Right ventricle myocardium inferior (tissue), 1 donor: ENCODE results near the gene TDRD12. TPM values are rescaled to one million over a fixed set of nuclear protein-coding genes. Genes with fewer than 3 reads are reported as not detected.
"Not testable (repeated sequence)": the region's sequence is repeated elsewhere in the genome, so short reads cannot be mapped to it uniquely, and the experiment has no call there.

Experiments used
- ATAC-seq: fragments of 200-7000 bp; cut with Tn5 transposase; one replicate; pipeline ENCODE4 v1.9.1; 2020; ENCODE audit warnings: mild to moderate bottlenecking, moderate library complexity
- DNase-seq: peaks from one replicate; pipeline ENCODE4 v3.0.0; 2021; ENCODE audit errors: missing footprints
- intact Hi-C: fragments of 100-400 bp; cut with DNase I; formaldehyde crosslinking; loops from one replicate; pipeline ENCODE4 v1.11.0; 2022
- total RNA-seq: library from RNA; stranded (reverse); fragmentation: NEBNext Ultra II Directional; extraction: Animal tissue kit (Norgen Biotek cat#: 25700); gene quantifications from one replicate; pipeline ENCODE4 v1.2.1, GENCODE V29; 2021
- donor health status: DM: no; HTN: yes; CAD: no; lungs with severe emphysema.

TDRD12 gene
- total RNA-seq, 1 donor from 2014 or later: not detected

DNA sequence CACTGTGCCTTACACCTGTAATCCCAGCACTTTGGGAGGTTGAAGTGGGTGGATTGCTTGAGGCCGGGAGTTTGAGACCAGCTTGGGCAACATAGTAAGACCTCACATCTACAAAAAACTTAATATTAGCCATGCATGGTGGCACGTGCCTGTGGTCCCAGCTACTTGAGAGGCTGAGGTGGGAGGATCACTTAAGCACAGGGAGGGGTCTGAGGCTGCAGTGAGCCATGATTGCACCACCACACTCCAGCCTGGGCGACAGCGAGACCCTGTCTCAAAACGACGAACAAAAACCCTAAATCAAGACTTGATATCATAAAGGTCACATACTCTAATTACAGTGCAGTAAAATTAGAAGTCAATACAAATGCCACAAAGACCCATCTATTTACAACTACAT, 132.6 kb downstream of the TDRD12 start:
- intact Hi-C loops: no loop called here
- no peak for ATAC-seq

DNA sequence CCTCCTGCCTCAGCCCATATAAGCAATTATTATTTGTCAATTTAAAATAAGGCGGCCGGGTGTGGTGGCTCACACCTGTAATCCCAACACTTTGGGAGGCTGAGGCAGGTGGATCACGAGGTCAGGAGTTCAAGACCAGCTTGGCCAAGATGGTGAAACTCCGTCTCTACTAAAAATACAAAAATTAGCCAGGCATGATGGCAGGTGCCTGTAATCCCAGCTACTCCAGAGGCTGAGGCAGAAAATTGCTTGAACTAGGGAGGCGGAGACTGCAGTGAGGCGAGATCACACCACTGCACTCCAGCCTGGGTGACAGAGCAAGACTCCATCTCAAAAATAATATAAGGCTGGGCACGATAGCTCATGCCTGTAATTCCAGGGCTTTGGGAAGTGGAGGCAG, 137.3 kb downstream of the TDRD12 start:
- intact Hi-C loops, ATAC-seq, DNase-seq: not testable (repeated sequence)

More for the DNA sequence above, 132.6 kb downstream of the TDRD12 start:
- DNase-seq: no peak

DNA sequence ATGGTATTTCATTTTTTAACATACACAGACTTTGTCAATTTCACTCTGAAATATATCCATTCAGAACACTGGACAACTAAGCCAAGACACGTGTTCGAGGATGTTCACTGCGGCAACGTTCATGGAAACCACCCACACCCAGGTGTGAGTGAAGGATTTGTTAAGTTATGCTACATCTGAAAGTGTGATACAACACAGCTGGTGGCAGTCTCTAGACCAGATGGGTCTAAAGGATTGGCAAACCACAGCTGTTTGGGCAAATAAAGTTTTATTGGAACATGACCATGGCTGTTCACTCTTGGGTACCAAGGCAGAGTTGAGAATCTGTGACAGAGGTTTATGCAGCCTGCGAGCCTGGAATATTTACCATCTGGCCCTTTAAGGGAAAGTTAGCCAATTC, 138.0 kb downstream of the TDRD12 start:
- DNase-seq (no peak), ATAC-seq (no peak)
- intact Hi-C loops: no loop called here

DNA sequence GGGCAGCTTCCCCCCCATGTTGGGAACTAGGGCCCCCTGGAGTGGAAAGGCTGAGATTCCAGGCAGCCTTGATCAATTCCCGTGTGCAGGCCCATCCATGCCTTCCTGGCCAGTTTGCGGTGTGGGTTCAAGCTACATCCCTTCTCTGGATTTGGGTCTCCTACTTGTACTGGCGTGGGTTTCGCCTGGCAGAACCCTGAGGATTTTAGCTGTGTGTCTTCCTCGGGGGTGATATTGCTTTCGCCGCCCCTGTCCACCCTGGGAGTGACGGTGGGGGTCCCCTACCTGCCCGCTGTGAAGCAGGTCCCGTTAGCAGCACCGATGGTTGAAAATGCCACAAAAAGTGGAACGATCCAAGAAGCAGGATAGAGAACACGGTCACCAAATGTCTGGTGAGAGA, 138.6 kb downstream of the TDRD12 start:
- intact Hi-C loops: no loop called here
- DNase-seq: no peak
- ATAC-seq: no peak

DNA sequence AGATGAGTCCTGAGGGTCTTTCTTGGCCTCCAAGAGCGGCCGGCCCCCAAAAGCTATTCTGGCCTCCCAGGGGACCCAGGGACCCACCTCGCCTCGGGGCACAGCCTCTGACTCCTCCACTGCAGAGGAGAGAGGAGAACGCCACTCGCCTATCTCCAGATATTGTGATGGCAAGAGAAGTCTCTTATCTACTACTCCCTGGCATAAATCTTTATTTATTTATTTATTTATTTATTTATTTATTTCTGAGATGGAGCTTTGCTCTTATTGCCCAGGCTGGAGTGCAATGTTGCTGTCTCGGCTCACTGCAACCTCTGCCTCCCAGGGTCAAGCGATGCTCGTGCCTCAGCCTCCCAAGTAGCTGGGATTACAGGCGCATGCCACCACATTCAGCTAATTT, 139.0 kb downstream of the TDRD12 start:
- ATAC-seq (no peak), DNase-seq (no peak)
- intact Hi-C loops: no loop called here

DNA sequence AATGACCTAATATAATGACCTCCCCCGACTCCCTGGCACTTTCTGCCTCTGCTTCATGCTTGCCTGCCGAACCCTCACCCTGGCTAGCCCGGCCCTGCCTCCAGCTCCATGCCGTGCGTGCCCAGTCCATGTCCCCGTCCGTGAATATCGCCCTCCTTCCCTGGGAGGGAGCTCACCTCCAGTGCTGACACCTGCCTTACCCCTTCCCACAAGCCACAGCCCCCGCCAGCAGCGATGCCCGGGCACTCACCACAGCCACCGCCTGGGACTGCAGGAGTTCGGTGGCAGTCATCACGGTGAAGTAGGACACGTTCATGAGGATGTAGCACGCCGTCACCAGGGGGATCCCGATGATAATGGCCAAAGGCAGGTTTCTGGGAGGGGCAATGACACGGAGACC, 140.0 kb downstream of the TDRD12 start:
- no peak for ATAC-seq

DNA sequence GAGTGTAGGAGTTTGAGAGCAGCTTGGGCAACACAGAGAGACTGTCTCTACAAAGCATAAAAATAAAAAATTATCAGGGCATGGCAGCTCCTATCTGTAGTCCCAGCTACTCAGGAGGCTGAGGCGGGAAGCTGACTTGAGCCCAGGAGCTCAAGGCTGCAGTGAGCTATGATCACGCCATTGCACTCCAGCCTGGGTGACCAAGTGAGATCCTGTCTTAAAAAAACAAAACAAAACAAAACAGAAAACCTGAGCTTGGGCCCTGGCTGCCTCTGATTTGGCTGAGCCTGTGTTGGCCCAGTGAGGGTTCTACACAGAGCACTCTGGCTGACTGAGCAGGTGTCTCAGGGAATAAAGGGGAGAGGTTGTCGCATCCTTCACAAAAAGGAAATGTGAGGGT, 142.0 kb downstream of the TDRD12 start:
- no peak for ATAC-seq
- DNase-seq: no peak
- intact Hi-C loops: no loop called here

More for the DNA sequence above, 140.0 kb downstream of the TDRD12 start:
- DNase-seq: no peak
- intact Hi-C loops: no loop called here

DNA sequence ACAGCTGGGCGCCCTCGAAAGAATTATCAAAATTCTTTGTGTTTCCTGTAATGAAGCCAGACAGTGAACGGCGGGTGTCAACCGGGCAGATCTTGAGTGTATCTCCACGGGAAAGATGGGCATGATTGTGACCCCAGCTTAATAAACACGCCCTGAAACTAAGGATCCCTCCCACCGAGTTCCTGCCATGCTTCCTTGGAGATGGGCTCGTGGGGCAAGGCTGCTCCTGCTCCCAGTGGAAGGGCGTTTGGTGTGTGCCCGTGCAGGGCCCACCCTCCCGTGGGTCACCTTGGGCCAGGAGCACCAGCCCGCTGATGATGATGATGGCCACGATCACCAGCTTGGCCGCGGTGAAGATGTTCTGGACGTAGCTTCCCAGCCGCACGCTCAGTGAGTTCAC, 142.6 kb downstream of the TDRD12 start:
- ATAC-seq: no peak
- no peak for DNase-seq
- intact Hi-C loops: no loop called here

DNA sequence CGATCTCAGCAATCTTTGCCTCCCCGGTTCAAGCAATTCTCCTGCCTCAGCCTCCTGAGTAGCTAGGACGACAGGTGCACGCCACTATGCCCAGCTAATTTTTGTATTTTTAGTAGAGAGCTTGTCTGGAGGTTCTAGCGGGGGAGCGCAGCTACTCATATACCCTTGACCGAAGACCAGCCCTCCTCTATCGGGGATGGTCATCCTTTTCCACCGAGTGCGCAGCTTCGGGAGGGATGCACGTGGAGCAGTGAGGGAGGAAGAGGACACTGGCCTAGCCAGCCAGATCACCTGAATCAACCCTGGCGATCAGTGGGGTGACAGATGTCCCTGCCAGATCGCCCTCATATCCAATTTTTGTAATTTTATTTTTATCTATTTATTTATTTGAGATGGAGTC, 143.2 kb downstream of the TDRD12 start:
- no peak for DNase-seq
- intact Hi-C loops: no loop called here
- ATAC-seq: no peak

DNA sequence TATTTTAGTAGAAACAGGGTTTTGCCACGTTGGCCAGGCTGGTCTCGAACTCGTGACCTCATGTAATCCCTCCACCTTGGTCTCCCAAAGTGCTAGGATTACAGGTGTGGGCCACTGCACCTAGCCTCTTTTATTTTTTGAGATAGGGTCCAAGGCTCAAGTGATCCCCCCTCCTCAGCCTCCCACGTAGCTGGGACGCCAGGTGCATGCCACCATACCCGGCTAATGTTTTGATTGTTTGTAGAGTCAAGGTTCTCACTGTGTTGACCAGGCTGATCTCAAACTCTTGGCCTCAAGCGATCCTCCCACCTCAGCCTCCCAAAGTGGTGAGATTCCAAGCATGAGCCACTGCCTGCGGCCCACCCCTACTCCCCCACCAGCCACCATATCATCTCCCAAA, 143.7 kb downstream of the TDRD12 start:
- intact Hi-C loops: no loop called here
- ATAC-seq: no peak

DNA sequence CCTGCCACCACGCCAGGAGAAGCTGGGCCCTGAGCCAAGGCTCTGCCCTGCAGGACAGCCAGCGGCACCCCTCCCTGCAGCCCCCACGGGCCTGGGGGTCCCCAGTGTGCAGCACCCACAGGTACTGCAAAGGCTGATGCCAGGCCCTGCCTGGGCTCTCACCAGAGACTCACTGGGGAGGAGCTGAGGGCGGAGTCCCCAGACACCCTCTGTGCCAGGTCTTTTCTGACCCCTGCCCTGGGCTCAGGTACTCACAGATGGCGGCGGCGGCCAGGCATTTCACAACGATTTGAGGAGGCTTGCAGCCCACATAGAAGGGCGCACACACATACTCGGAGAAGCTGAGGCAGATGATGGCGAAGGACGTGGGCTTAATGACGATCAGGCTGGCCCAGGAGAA, 144.3 kb downstream of the TDRD12 start:
- intact Hi-C loops: no loop called here
- ATAC-seq (no peak), DNase-seq (no peak)

More for the DNA sequence above, 143.7 kb downstream of the TDRD12 start:
- no peak for DNase-seq

DNA sequence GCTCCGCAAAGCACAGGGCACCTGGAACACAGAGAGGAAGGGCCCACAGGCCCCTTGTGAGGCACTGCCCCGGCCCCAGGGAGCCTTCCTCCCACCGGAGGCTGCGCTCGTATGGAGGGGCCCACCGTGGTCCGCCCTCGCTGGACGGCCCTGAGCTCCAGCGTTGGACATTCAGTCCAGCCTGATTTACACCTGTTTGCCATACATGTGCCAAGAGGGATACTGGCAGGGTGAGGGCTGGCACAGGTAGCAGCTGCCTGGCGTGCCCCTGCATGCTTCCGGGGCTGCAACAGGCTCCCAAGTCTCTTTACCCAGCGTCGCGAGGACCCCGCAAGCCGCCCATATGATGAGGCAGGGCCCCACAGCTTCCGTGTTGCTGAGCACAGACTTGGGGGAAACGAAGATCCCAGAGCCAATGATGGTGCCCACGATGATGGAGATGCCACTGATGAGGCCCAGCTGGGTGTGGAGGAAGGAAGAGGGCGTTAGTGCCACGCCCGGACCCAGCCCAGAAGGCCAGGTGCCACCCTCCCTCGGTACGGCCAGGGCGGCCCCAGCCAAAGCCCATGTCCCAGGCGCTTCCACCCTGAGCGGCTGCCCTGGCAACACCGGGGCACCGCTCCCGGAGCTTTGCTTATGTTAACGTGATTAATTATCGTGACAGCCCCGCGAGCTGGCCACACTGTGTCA, 144.9 kb downstream of the TDRD12 start:
- ATAC-seq: no peak
- no peak for DNase-seq
- intact Hi-C loops: no loop called here

DNA sequence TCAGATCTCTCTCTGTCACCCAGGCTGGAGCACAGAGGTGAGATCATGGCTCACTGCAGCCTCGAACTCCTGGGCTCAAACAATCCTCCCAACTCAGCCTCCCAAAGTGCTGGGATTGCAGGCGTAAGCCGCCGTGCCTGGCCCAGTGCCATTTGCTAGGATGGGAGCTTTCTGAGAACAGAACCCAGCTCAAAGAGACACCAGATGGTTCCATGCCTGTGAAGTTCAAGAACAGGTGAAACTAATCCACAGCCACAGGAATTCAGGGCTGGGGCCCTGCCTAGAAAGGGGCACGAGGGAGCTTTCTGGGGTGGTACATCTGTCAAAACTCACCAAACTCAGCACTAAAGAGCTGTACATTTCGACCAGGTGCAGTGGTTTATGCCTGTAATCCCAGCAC, 145.8 kb downstream of the TDRD12 start:
- DNase-seq (no peak), ATAC-seq (no peak)
- intact Hi-C loops: no loop called here

DNA sequence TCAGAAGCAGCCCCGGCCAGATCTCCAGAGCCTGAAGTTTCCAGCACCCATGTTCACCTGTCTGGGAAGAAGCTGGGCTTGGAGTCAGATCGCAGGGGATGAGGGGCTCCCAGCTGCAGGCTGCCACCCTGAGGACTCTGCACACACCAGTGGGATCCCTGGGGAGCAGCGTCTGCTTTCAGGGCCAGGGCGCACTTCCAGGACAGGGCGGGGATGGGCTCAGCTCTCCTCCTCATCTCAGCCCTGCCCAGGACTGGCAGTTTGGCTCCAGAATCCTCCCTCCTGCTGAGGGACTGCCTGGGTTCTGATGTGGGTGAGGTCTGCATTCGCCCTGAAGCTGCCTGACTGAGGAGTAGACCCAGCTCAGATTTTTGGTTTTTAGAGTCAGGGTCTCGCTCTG, 146.5 kb downstream of the TDRD12 start:
- intact Hi-C loops: no loop called here
- no peak for DNase-seq
- ATAC-seq: no peak

DNA sequence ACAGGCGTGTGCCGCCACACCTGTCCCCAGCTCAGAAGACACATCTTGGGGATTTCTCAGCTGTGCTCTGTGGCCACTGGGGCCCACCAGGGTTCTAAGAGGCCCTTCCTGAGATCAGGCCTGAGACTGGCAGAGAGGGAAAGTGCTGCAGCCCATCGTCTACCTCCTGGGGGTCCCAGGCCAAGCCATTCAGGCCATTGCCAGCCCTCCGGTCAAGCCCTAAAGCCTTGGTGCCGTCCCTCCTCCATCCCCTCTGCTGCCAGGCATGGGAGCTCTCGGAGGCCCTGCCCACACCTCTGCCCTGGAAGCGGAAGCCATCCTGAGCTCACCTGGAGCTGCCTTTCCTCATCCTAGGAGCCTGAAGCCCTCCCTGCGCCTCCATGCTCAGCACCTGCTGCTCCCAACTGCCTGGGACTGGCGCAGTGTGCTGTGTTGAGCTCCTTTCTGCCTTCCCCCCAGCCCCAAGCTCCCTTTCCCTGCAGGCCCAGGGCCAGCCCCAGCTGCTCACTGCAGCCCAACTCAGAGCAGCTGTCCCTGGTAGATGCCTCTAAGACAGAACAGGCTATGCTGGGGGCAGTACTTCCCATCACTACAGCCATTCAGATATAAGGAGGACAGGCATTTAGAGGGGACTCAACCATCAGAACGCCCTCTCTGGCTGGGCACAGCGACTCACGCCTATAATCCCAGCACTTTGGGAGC, 147.1 kb downstream of the TDRD12 start:
- no peak for DNase-seq

DNA sequence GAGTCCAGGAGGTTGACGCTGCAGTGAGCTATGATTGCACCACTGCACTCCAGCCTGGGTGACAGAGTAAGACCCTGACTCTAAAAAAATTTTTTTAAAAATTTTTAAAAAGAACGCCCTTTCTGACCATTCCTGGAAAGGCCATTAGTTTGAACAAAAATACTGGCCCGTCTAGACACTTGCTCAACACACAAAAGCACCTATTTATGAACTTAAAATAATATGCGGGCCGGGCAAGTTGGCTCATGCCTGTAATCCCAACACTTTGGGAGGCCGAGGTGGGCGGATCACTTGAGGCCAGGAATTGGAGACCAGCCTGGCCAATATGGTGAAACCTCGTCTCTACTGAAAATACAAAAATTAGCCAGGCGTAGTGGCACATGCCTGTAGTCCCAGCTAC, 147.9 kb downstream of the TDRD12 start:
- ATAC-seq, intact Hi-C loops, DNase-seq: not testable (repeated sequence)

More for the DNA sequence above, 147.1 kb downstream of the TDRD12 start:
- no peak for ATAC-seq
- intact Hi-C loops: no loop called here

DNA sequence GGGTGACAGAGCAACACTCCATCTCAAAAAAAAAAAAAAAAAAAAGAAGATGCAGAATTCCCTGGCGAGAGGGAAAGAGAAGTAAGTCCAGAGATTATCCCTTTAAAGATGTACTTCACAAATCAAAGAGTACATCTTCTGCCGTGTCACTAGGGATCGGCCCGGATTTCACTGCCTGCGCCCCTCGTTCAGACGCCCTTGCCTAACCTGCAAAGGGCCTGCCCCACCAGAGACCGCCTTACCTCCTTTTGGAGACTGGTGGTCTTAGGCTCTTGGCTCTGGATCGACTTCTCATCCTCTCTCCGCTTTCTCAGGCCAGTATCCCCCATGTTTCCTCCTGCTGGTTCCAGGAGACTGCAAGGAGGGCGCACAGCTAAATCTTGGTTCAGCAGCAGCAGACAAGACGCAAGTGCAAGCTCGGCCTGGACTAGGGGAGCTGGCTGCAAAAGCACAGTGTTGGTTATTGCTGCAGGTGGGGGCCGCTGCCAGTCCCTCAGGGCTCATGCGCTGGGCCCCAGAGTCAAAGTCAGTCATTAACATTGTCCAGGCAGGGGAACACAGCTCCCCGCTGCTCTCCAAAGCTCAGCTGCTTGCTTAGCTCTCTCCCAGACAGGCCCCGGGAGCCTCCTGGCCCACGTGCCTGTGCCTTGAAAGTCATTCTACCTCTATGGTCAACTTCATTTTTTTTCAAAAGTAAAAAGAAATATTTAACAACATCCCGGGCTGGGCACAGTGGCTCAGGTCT, 148.8 kb downstream of the TDRD12 start:
- intact Hi-C loops: no loop called here
- no peak for ATAC-seq
- no peak for DNase-seq

DNA sequence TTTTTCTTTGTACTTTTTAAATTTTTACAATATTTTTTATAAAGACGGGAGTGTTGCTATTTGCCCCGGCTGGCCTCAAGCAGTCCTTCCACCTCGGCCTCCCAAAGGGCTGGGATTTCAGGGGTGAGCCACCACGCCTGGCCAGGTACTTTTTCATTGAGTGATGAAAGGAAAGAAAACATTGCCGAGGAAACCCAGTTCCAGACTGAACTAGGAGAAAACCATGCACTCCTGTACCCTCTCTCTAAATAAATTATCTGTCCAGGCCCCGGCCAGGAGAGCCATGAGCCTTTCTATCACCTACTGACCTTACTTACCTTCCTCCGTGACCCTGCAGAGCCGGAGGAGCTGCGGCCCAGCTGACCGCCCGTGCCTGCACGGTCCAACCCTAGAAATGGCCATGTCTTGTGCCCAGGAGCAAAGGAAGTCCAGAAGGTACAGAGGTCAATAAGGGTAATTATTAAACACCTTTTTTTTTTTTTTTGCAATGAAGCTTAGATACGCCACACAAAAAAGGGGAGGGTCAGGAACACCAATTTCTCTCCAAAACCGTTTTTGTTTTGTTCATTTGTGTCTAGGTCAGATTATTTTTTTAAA, 149.9 kb downstream of the TDRD12 start, which contains the start of gene SLC7A9:
SLC7A9 (minus strand) TSS at position 399 of the 597 bp plus-strand sequence. CDS start 1,233 bp downstream, outside the sequence.
- intact Hi-C loops: no loop called here
- ATAC-seq (no peak), DNase-seq (no peak)

DNA sequence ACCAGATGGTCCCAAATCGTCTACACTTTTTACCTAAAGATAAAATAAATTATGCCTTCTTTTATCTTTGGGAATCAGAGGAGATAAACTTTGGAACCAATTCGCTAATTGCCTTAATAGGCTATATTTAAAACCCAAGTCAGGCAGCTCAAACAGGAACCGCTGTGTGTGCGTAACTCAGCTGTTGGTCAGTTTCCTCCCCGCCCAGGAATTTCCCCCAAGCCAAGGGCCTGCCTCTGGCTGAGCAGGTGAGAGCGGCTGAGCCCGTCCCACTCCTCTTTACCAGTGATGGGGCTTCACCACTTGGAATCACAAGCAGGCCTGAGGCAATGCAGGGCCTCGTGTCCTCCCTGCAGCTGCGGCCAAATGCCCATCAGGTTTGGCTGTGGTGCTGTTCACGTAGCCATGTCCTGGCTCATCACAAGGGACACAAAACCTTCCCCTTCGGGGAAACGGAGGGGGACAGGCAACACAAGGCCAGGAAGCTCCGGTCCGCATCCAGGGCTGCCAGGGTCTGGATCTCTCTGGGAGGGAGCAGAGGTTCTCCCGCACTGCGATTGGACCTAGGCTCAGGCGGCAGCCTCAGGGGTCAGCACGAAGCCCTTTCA, 150.5 kb downstream of the TDRD12 start:
- intact Hi-C loops: no loop called here
- ATAC-seq: no peak
- DNase-seq: peak; percentile 61
